GM21515 (cell line): ENCODE results near the gene ADAR.

ENCODE experiments used
- ATAC-seq: cut with Tn5 transposase; IDR thresholded peaks from one replicate; pipeline ENCODE4 v1.9.1; 2021; ENCODE audit not compliant: unreplicated experiment

ADAR gene

GRCh38 chr1:154616659-154617345 is 8.8 kb upstream of the ADAR start:
- ATAC-seq = no peak

- no peak for ATAC-seq
Measured at GRCh38 chr1:154615411-154615810, 7.4 kb upstream of the ADAR start.

- no peak for ATAC-seq
Measured at GRCh38 chr1:154614901-154615300, 6.9 kb upstream of the ADAR start.

- ATAC-seq = no peak
Measured at GRCh38 chr1:154614247-154614646, 6.3 kb upstream of the ADAR start.

- ATAC-seq = no peak
Measured at GRCh38 chr1:154611150-154611862, 3.3 kb upstream of the ADAR start.

GRCh38 chr1:154609398-154610380 is 1.7 kb upstream of the ADAR start:
- ATAC-seq = no peak

- no peak for ATAC-seq
Measured at GRCh38 chr1:154608397-154609270, 648 bp upstream of the ADAR start.

GRCh38 chr1:154607106-154607608 is 829 bp downstream of the ADAR start:
- peak; percentile 4 for ATAC-seq

- no peak for ATAC-seq
Measured at GRCh38 chr1:154605534-154605933, 2.5 kb downstream of the ADAR start.

GRCh38 chr1:154603317-154603716 is 4.7 kb downstream of the ADAR start:
- ATAC-seq = no peak

- no peak for ATAC-seq
Measured at GRCh38 chr1:154599658-154600057, 8.3 kb downstream of the ADAR start.

- ATAC-seq = no peak
Measured at GRCh38 chr1:154598871-154599635, 8.9 kb downstream of the ADAR start.

GRCh38 chr1:154595621-154596020 is 12.4 kb downstream of the ADAR start:
- ATAC-seq = no peak

- ATAC-seq = no peak
Measured at GRCh38 chr1:154594811-154595210, 13.2 kb downstream of the ADAR start.

- ATAC-seq = no peak
Measured at GRCh38 chr1:154593390-154593789, 14.6 kb downstream of the ADAR start.

- no peak for ATAC-seq
Measured at GRCh38 chr1:154591206-154591605, 16.8 kb downstream of the ADAR start.

GRCh38 chr1:154590756-154591155 is 17.2 kb downstream of the ADAR start:
- ATAC-seq = no peak

GRCh38 chr1:154589780-154590179 is 18.2 kb downstream of the ADAR start:
- ATAC-seq = no peak

GRCh38 chr1:154586641-154587040 is 21.3 kb downstream of the ADAR start:
- ATAC-seq = no peak

GRCh38 chr1:154586231-154586630 is 21.8 kb downstream of the ADAR start:
- no peak for ATAC-seq
